GM18507 (cell line): ENCODE data around the gene TTLL11.

Experiments used
- DNase-seq: peaks from one replicate; pipeline ENCODE4 v3.0.0; 2011; ENCODE audit warnings: low read depth; ENCODE audit not compliant: insufficient read length; ENCODE audit errors: extremely low spot score
- FAIRE-seq: peaks from 2 replicates; lab custom pipeline; 2011; peaks lifted over from hg19 to GRCh38; lab: Jason Lieb, UNC

Gene TTLL11

GRCh38 chr9:122111413-122112085 is 18.4 kb upstream of the TTLL11 start:
- FAIRE-seq (no peak), DNase-seq (no peak)

GRCh38 chr9:122110100-122110833 is 17.2 kb upstream of the TTLL11 start:
- DNase-seq (no peak), FAIRE-seq (no peak)

GRCh38 chr9:122109035-122109813 is 16.1 kb upstream of the TTLL11 start:
- DNase-seq (no peak), FAIRE-seq (no peak)

- no peak for FAIRE-seq
- no peak for DNase-seq
These were observed 14.2 kb upstream of the TTLL11 start for GRCh38 chr9:122107291-122107805.

GRCh38 chr9:122106576-122106975 is 13.5 kb upstream of the TTLL11 start:
- DNase-seq: no peak
- FAIRE-seq: no peak

GRCh38 chr9:122103985-122104384 is 10.9 kb upstream of the TTLL11 start:
- no peak for FAIRE-seq

GRCh38 chr9:122102156-122102555 is 9.0 kb upstream of the TTLL11 start:
- DNase-seq (no peak), FAIRE-seq (no peak)

More at GRCh38 chr9:122103985-122104384, 10.9 kb upstream of the TTLL11 start:
- DNase-seq: no peak

- no peak for FAIRE-seq
- DNase-seq: no peak
These were observed 7.6 kb upstream of the TTLL11 start for GRCh38 chr9:122100756-122101155.

GRCh38 chr9:122099271-122099869 is 6.3 kb upstream of the TTLL11 start:
- DNase-seq: peak; percentile 56
- peak; percentile 81 for FAIRE-seq

GRCh38 chr9:122097679-122098315 is 4.7 kb upstream of the TTLL11 start:
- FAIRE-seq (no peak), DNase-seq (no peak)

GRCh38 chr9:122096620-122097415 is 3.7 kb upstream of the TTLL11 start:
- FAIRE-seq (no peak), DNase-seq (no peak)

GRCh38 chr9:122095010-122095767 is 2.1 kb upstream of the TTLL11 start:
- peak; percentile 65 for FAIRE-seq
- DNase-seq: no peak

GRCh38 chr9:122091682-122092592 is 1.2 kb downstream of the TTLL11 start:
- FAIRE-seq: no peak

GRCh38 chr9:122090981-122091380 is 2.1 kb downstream of the TTLL11 start:
- FAIRE-seq (no peak), DNase-seq (no peak)

More at GRCh38 chr9:122091682-122092592, 1.2 kb downstream of the TTLL11 start:
- DNase-seq: no peak

GRCh38 chr9:122090287-122090883 is 2.7 kb downstream of the TTLL11 start:
- DNase-seq (no peak), FAIRE-seq (no peak)

GRCh38 chr9:122088880-122089706 is 4.0 kb downstream of the TTLL11 start:
- DNase-seq: no peak
- no peak for FAIRE-seq
